HL-60 (cell line): ENCODE results near the gene MAGEF1.

Experiments
- DNase-seq, 2 experiments: peaks; one replicate each; pipeline ENCODE4 v3.0.0-alpha.2; 2010 to 2020; ENCODE audit warnings: low read depth in 1 of 2, low spot score in 1 of 2
- H3K27ac ChIP-seq: fragments of 250-450 bp; sonication (Bioruptor Pico); replicated peaks from 2 replicates; pipeline ENCODE4 v1.5.1; 2020; ENCODE audit warnings: mild to moderate bottlenecking, moderate library complexity
- H3K27me3 ChIP-seq: fragments of 250-450 bp; sonication (Bioruptor Pico); 2 replicates; pipeline ENCODE4 v1.5.1; 2021; ENCODE audit warnings: mild to moderate bottlenecking, moderate library complexity; ENCODE audit not compliant: insufficient read depth, poor library complexity, severe bottlenecking
- H3K4me3 ChIP-seq: replicated peaks from 2 replicates; pipeline ENCODE4 v1.5.1; 2011; ENCODE audit warnings: mild to moderate bottlenecking, control low read depth, low read length; ENCODE audit not compliant: insufficient read depth
- GABPA ChIP-seq: IDR thresholded peaks from 2 replicates; pipeline ENCODE4 v1.6.1; 2012; ENCODE audit warnings: low read depth

Gene MAGEF1

DNA sequence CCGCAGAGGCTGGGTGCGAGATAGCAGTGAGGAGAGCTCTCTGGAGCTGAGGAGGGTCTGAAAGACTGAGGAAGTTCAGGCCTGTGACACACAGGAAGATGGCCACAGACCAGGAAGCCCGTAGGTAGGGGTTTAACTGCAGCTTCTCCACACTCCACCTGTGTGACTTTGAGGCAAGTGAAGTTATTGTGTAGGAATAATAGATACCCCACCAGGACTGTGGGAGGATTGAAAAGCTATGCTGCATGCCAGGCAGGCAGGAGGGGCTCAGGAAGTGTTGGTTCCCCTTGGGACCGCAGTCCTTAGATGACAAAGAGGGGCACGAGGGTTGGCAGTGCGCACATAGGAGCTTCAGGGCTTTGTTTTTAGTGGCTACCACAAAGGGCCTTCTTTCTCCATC is 50.9 kb downstream of the MAGEF1 start:
- no peak overlapping the region for H3K27ac ChIP-seq
- no peaks in the 10 kb centered on the region for H3K27me3 ChIP-seq
- no peak for TF ChIP-seq GABPA

More for the DNA sequence above, 50.9 kb downstream of the MAGEF1 start:
- DNase-seq = no peak
- no peak overlapping the region for H3K4me3 ChIP-seq
